H1 (cell line): ENCODE data around the gene ENOX2. TPM values are rescaled to one million over a fixed set of nuclear protein-coding genes. Genes with fewer than 3 reads are reported as not detected.

ENCODE experiments used
- CTCF ChIA-PET: fragments of 300-600 bp; sonication (Branson Sonifier 250); formaldehyde crosslinking; loops from one replicate; lab custom pipeline; 2021; ENCODE audit not compliant: partially characterized antibody; lab: Charles Lee
- POLR2A ChIA-PET: fragments of 300-600 bp; sonication (Branson Sonifier 250); formaldehyde crosslinking; loops from one replicate; lab custom pipeline; 2021; ENCODE audit warnings: inconsistent platforms; ENCODE audit not compliant: partially characterized antibody; lab: Charles Lee
- DNase-seq, 2 experiments: peaks; one replicate each; pipeline versions ENCODE4 v3.0.0 to v3.0.0-alpha.2; 2010 to 2022; ENCODE audit warnings: low spot score in 2 of 2, low read depth in 1 of 2, mixed read lengths in 1 of 2
- FAIRE-seq: peaks from 2 replicates; lab custom pipeline; 2011; peaks lifted over from hg19 to GRCh38; lab: Jason Lieb, UNC
- H2AFZ ChIP-seq: 2 replicates; pipeline ENCODE4 v1.8.1; 2012; ENCODE audit warnings: low read length, inconsistent platforms
- H2AK5ac ChIP-seq: 2 replicates; pipeline ENCODE4 v1.6.1; 2013; ENCODE audit warnings: low read depth, low read length
- H2BK120ac ChIP-seq: replicated peaks from 2 replicates; pipeline ENCODE3; 2013; ENCODE audit warnings: low read depth, low read length, inconsistent platforms
- H2BK12ac ChIP-seq: 2 replicates; pipeline ENCODE4 v1.6.1; 2013; ENCODE audit warnings: low read depth, low read length
- H2BK15ac ChIP-seq: 2 replicates; pipeline ENCODE4 v1.6.1; 2013; ENCODE audit warnings: low read length
- H2BK20ac ChIP-seq: 2 replicates; pipeline ENCODE4 v1.6.1; 2013; ENCODE audit warnings: low read length
- H2BK5ac ChIP-seq: 2 replicates; pipeline ENCODE4 v1.6.1; 2013; ENCODE audit warnings: low read depth, low read length
- H3K14ac ChIP-seq: 2 replicates; pipeline ENCODE4 v1.6.1; 2013; ENCODE audit warnings: inconsistent platforms; ENCODE audit not compliant: insufficient read length
- H3K18ac ChIP-seq: 2 replicates; pipeline ENCODE4 v1.6.1; 2013; ENCODE audit warnings: low read length; ENCODE audit errors: extremely low read depth
- H3K23ac ChIP-seq: 2 replicates; pipeline ENCODE4 v1.6.1; 2013; ENCODE audit warnings: inconsistent platforms; ENCODE audit not compliant: insufficient read length
- H3K23me2 ChIP-seq: 2 replicates; pipeline ENCODE4 v1.6.1; 2013; ENCODE audit warnings: low read depth, low read length
- H3K27ac ChIP-seq: 2 replicates; pipeline ENCODE4 v1.6.1; 2011; ENCODE audit warnings: low read depth, low read length, inconsistent platforms
- H3K27me3 ChIP-seq, 4 experiments: replicated peaks in 1 of 4; 1 replicate in 1 of 4; 2 replicates in 3 of 4; pipeline versions ENCODE4 v1.6.1 to v1.8.1; 2011 to 2013; ENCODE audit warnings: low read length in 3 of 4, mild to moderate bottlenecking in 3 of 4, inconsistent platforms in 2 of 4, mixed read lengths in 2 of 4, moderate library complexity in 1 of 4; ENCODE audit not compliant: control insufficient read depth in 3 of 4, insufficient read depth in 3 of 4; ENCODE audit errors: extremely low read depth in 1 of 4
- H3K36me3 ChIP-seq, 4 experiments: 2 replicates each; pipeline versions ENCODE4 v1.6.1 to v1.8.1; 2011 to 2013; ENCODE audit warnings: mild to moderate bottlenecking in 4 of 4, low read length in 3 of 4, moderate library complexity in 2 of 4, control low read depth in 1 of 4, inconsistent platforms in 1 of 4; ENCODE audit not compliant: insufficient read depth in 4 of 4, control insufficient read depth in 2 of 4
- H3K4ac ChIP-seq: replicated peaks from 2 replicates; pipeline ENCODE3; 2013; ENCODE audit warnings: low read length, low read depth, mixed read lengths, inconsistent platforms; ENCODE audit not compliant: insufficient read length
- H3K4me1 ChIP-seq, 4 experiments: replicated peaks in 1 of 4; 1 replicate in 1 of 4; 2 replicates in 3 of 4; pipeline versions ENCODE4 v1.6.1 to v1.8.1; 2011 to 2013; ENCODE audit warnings: low read length in 3 of 4, inconsistent platforms in 2 of 4, mixed read lengths in 1 of 4; ENCODE audit not compliant: insufficient read depth in 4 of 4, control insufficient read depth in 3 of 4
- H3K4me2 ChIP-seq, 2 experiments: 2 replicates each; pipeline versions ENCODE4 v1.6.1 to v1.8.1; 2011 to 2013; ENCODE audit warnings: low read depth in 2 of 2, low read length in 2 of 2, control low read depth in 1 of 2, inconsistent platforms in 1 of 2, mild to moderate bottlenecking in 1 of 2; ENCODE audit not compliant: insufficient read depth in 1 of 2
- H3K4me3 ChIP-seq, 4 experiments: fragments of 200-600, 300-600 bp in 1 of 4; sonication (generic), shearing (Covaris generic), sonication (Bioruptor Twin) in 1 of 4; 2 replicates each; pipeline versions ENCODE4 v1.5.1 to v1.8.1; 2011 to 2016; ENCODE audit warnings: low read length in 4 of 4, low read depth in 3 of 4, control low read depth in 2 of 4, inconsistent platforms in 2 of 4, mild to moderate bottlenecking in 2 of 4, mixed read lengths in 1 of 4, moderate library complexity in 1 of 4; ENCODE audit not compliant: insufficient read depth in 2 of 4; ENCODE audit errors: extremely low read depth in 1 of 4
- H3K56ac ChIP-seq: replicated peaks from 2 replicates; pipeline ENCODE3; 2013; ENCODE audit warnings: low read depth, mild to moderate bottlenecking, mixed read lengths, low read length, inconsistent platforms; ENCODE audit not compliant: insufficient read length
- H3K79me1 ChIP-seq: 2 replicates; pipeline ENCODE4 v1.6.1; 2013; ENCODE audit warnings: low read depth, low read length, control low read depth
- H3K79me2 ChIP-seq, 2 experiments: 2 replicates each; pipeline versions ENCODE4 v1.6.1 to v1.8.1; 2012 to 2013; ENCODE audit warnings: low read length in 2 of 2, mild to moderate bottlenecking in 2 of 2, inconsistent platforms in 1 of 2; ENCODE audit not compliant: insufficient read depth in 2 of 2, control insufficient read depth in 1 of 2
- H3K9ac ChIP-seq, 4 experiments: replicated peaks in 1 of 4; 1 replicate in 1 of 4; 2 replicates in 3 of 4; pipeline versions ENCODE4 v1.6.1 to v1.8.1; 2011 to 2013; ENCODE audit warnings: low read depth in 3 of 4, low read length in 3 of 4, control low read depth in 2 of 4, mild to moderate bottlenecking in 2 of 4, moderate library complexity in 2 of 4, inconsistent platforms in 1 of 4; ENCODE audit errors: extremely low read depth in 1 of 4
- H3K9me3 ChIP-seq, 2 experiments: 2 replicates each; pipeline versions ENCODE4 v1.6.1 to v1.8.1; 2012 to 2013; ENCODE audit warnings: mild to moderate bottlenecking in 2 of 2, moderate library complexity in 2 of 2, control low read depth in 1 of 2, inconsistent platforms in 1 of 2, low read depth in 1 of 2, low read length in 1 of 2, mixed read lengths in 1 of 2; ENCODE audit not compliant: insufficient read depth in 2 of 2
- H4K20me1 ChIP-seq, 2 experiments: replicated peaks in 1 of 2; 2 replicates each; pipeline versions ENCODE3 to v1.8.1; 2011 to 2013; ENCODE audit warnings: inconsistent platforms in 2 of 2, low read length in 2 of 2, mild to moderate bottlenecking in 1 of 2; ENCODE audit not compliant: insufficient read depth in 2 of 2, control insufficient read depth in 1 of 2
- H4K5ac ChIP-seq: 2 replicates; pipeline ENCODE4 v1.6.1; 2013; ENCODE audit warnings: low read length, low read depth, mixed read lengths, inconsistent platforms; ENCODE audit not compliant: insufficient read length
- H4K8ac ChIP-seq: 2 replicates; pipeline ENCODE4 v1.8.0; 2013; ENCODE audit warnings: mild to moderate bottlenecking, moderate library complexity, low read length, inconsistent platforms; ENCODE audit not compliant: insufficient read depth; ENCODE audit errors: extremely low read depth
- H4K91ac ChIP-seq: replicated peaks from 2 replicates; pipeline ENCODE3; 2013; ENCODE audit warnings: low read length, mixed read lengths, inconsistent platforms; ENCODE audit not compliant: insufficient read length
- BACH1 ChIP-seq: IDR thresholded peaks from 2 replicates; pipeline ENCODE4 v1.6.1; 2012; ENCODE audit warnings: low read length, improper control_type of control experiment
- BCL11A ChIP-seq, 2 experiments: IDR thresholded peaks; one replicate each; pipeline ENCODE4 v1.6.1; 2011; ENCODE audit warnings: low read depth in 2 of 2, low read length in 2 of 2, mild to moderate bottlenecking in 2 of 2
- BRCA1 ChIP-seq: IDR thresholded peaks from 2 replicates; pipeline ENCODE4 v1.6.1; 2012; ENCODE audit warnings: low read depth, low read length, improper control_type of control experiment
- CEBPB ChIP-seq: IDR thresholded peaks from 2 replicates; pipeline ENCODE4 v1.6.1; 2012; ENCODE audit warnings: low read depth, low read length
- EGR1 ChIP-seq: IDR thresholded peaks from 2 replicates; pipeline ENCODE4 v1.6.1; 2011; ENCODE audit warnings: low read depth, low read length, borderline replicate concordance
- GTF2F1 ChIP-seq: IDR thresholded peaks from 2 replicates; pipeline ENCODE4 v1.6.1; 2012; ENCODE audit warnings: low read depth, low read length, improper control_type of control experiment, borderline replicate concordance
- JUN ChIP-seq: IDR thresholded peaks from 2 replicates; pipeline ENCODE4 v1.6.1; 2011; ENCODE audit warnings: low read depth, mild to moderate bottlenecking, improper control_type of control experiment, low read length
- KDM5A ChIP-seq: fragments of 200-600 bp; IDR thresholded peaks from 2 replicates; pipeline ENCODE4 v1.7.1; 2012; ENCODE audit warnings: mild to moderate bottlenecking, low read length, inconsistent platforms, mixed read lengths
- POLR2A ChIP-seq, 2 experiments: IDR thresholded peaks; 1 replicate in 1 of 2; 2 replicates in 1 of 2; pipeline ENCODE4 v1.6.1; 2011; ENCODE audit warnings: low read depth in 2 of 2, low read length in 2 of 2, mild to moderate bottlenecking in 2 of 2; ENCODE audit errors: control extremely low read depth in 1 of 2
- RFX5 ChIP-seq: IDR thresholded peaks from 2 replicates; pipeline ENCODE4 v1.6.1; 2011; ENCODE audit warnings: low read depth, low read length, improper control_type of control experiment, borderline replicate concordance
- RNF2 ChIP-seq: fragments of 200-900, 300-1000 bp; sonication (generic); IDR thresholded peaks from 2 replicates; pipeline ENCODE4 v1.7.1; 2016; ENCODE audit warnings: borderline replicate concordance, low read depth, mild to moderate bottlenecking, antibody characterized with exemption, low read length; ENCODE audit not compliant: poor library complexity, severe bottlenecking; ENCODE audit errors: missing control alignments
- SRF ChIP-seq: IDR thresholded peaks from 2 replicates; pipeline ENCODE4 v1.6.1; 2011; ENCODE audit warnings: mild to moderate bottlenecking, low read depth, low read length, moderate library complexity
- TAF1 ChIP-seq: IDR thresholded peaks from 2 replicates; pipeline ENCODE4 v1.6.1; 2011; ENCODE audit warnings: mild to moderate bottlenecking, low read depth, low read length
- YY1 ChIP-seq: IDR thresholded peaks from 2 replicates; pipeline ENCODE4 v1.6.1; 2011; ENCODE audit warnings: low read depth, mild to moderate bottlenecking, low read length
- ZNF274 ChIP-seq: IDR thresholded peaks from 2 replicates; pipeline ENCODE4 v1.7.0; 2012; ENCODE audit warnings: low read length, borderline replicate concordance; ENCODE audit errors: extremely low read depth
- WGBS, 2 experiments: shearing (Covaris generic) in 1 of 2; methylation state at CpG; one replicate each; pipeline versions ENCODE4 v1.1.6 to v1.1.7; 2013 to 2015; ENCODE audit warnings: low lambda C conversion rate in 2 of 2, mixed read lengths in 2 of 2, inconsistent platforms in 1 of 2, low coverage in 1 of 2, missing lambda C conversion rate in 1 of 2; ENCODE audit not compliant: insufficient replicate concordance in 2 of 2, insufficient coverage in 1 of 2, insufficient read length in 1 of 2; ENCODE audit errors: extremely low coverage in 1 of 2, missing lambda C conversion rate in 1 of 2; 5-methylcytosine and 5-hydroxymethylcytosine counted together
- polyA plus RNA-seq, 7 experiments: library from polyadenylated mRNA; depleted of rRNA in 3 of 7; stranded (reverse) in 5 of 7; unstranded in 2 of 7; fragments of >200 nt in 5 of 7; fragments of 200-250 nt in 2 of 7; gene quantifications; 1 replicate in 5 of 7; 2 replicates in 1 of 7; 4 replicates in 1 of 7; pipeline versions ENCODE4 v1.2.1 to v1.2.3, GENCODE V29; 2011 to 2013; ENCODE audit warnings: missing spikeins in 2 of 7, mixed read lengths in 2 of 7
- total RNA-seq: library from RNA; stranded (reverse); fragmentation: NEBNext Ultra II Directional; extraction: Animal tissue kit (Norgen Biotek cat#: 25700); gene quantifications from 2 replicates; pipeline ENCODE4 v1.2.1, GENCODE V29; 2021

ENOX2 gene
- total and polyA plus RNA-seq, 2 of the 8 experiments (the other 6 are each of a cell fraction or from before 2014, with no cell fraction given), result 4.5 to 12.3 TPM

DNA sequence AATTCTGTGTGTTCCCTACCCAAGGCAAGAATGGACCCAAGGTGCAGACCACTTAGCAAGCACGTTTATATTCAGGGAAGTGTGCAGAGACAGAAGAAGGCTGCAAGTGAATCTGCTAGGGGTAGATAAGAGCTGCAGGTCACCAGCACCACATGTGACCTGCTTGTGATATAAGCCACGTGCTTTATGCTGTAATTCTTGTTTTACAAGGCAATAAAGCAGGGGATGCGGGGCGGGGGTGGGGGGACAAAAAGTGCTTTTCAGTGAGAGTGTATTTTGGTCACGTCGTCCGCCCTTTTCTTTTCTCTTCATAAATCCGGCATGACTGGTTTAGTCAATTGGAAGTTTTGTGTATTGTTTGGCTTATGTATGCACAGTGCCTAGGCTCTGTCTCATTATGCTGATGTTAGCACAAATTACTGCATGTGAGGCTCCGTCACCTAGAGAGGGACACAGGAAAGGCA, 308.5 kb downstream of the ENOX2 start:
- TF ChIP-seq BACH1 (no peak), GTF2F1 (no peak), CEBPB (no peak), POLR2A (IDR thresholded peaks at IDR 0.05; ENCODE audit: control extremely low read depth in 1 of 2, low read depth in 2 of 2, low read length in 2 of 2) (no peak), KDM5A (no peak), BRCA1 (no peak), SRF (no peak), BCL11A (IDR thresholded peaks at IDR 0.05; ENCODE audit: low read depth in 2 of 2, low read length in 2 of 2) (no peak), JUN (no peak), RFX5 (no peak), EGR1 (no peak), YY1 (no peak), ZNF274 (no peak), RNF2 (no peak), TAF1 (no peak)
- Histone ChIP-seq H4K91ac (no peak overlapping the region), H3K27me3 (no peaks in the 10 kb centered on the region), H4K5ac (no peak overlapping the region), H3K4ac (no peak overlapping the region), H3K4me1 (no peaks in the 10 kb centered on the region), H3K23me2 (no peaks in the 10 kb centered on the region), H3K79me1 (no peaks in the 10 kb centered on the region), H2BK120ac (no peak overlapping the region), H3K4me3 (no peak overlapping the region), H2BK12ac (no peak overlapping the region), H3K4me2 (no peak overlapping the region), H3K36me3 (no peaks in the 10 kb centered on the region), H2AFZ (no peak overlapping the region; the same call in 1 of the 2 replicates), H3K79me2 (no peaks in the 10 kb centered on the region), H4K8ac (no peak overlapping the region), H3K27ac (no peak overlapping the region), H2BK15ac (no peak overlapping the region), H2BK20ac (no peak overlapping the region), H2BK5ac (no peak overlapping the region), H4K20me1 (no peaks in the 10 kb centered on the region), H2AK5ac (no peak overlapping the region), H3K9ac (no peak overlapping the region), H3K14ac (no peak overlapping the region), H3K56ac (no peak overlapping the region), H3K9me3 (no peaks in the 10 kb centered on the region), H3K18ac (no peak overlapping the region), H3K23ac (no peak overlapping the region)
- WGBS, 2 experiments, result 80% methylated on average over 5 of the region's 9 CpGs; no CpG with 5 or more reads in 1 of the 2 experiments
- DNase-seq (no peak), FAIRE-seq (no peak)
- ChIA-PET POLR2A (no interaction called here), CTCF (interaction anchor here (1.0 to 1.5 kb wide), 2 partner anchors 9 to 141 kb away, joined by 3 read pairs; no protein-coding TSS in a partner anchor)
